ENCODE results near the gene STK32C.

- TF ChIP-seq CTCF (IDR thresholded peaks at IDR 0.05) (no peak), POLR2A (IDR thresholded peaks at IDR 0.05) (no peak)
Measured at GRCh38 chr10:132253092-132253687, 54.6 kb downstream of the STK32C start.

Data from testis (tissue), 2 donors.